H9 (cell line): ENCODE data around the gene GK2. TPM values are rescaled to one million over a fixed set of nuclear protein-coding genes. Genes with fewer than 3 reads are reported as not detected.

Experiments
- DNase-seq: peaks from one replicate; pipeline ENCODE4 v3.0.0-alpha.2; 2017
- H2AFZ ChIP-seq: one replicate; pipeline ENCODE4 v1.6.1; 2013; ENCODE audit warnings: mild to moderate bottlenecking, low read length, control low read depth, moderate library complexity
- H2AK5ac ChIP-seq: 2 replicates; pipeline ENCODE4 v1.6.1; 2013; ENCODE audit warnings: low read length, control low read depth, mixed read lengths; ENCODE audit not compliant: insufficient read length
- H2BK120ac ChIP-seq: one replicate; pipeline ENCODE4 v1.6.1; 2013; ENCODE audit warnings: low read depth, mild to moderate bottlenecking, low read length, control low read depth, inconsistent platforms; ENCODE audit not compliant: poor library complexity, severe bottlenecking
- H2BK12ac ChIP-seq: 2 replicates; pipeline ENCODE4 v1.6.1; 2013; ENCODE audit warnings: low read length, control low read depth, mixed read lengths, low read depth; ENCODE audit not compliant: insufficient read length
- H2BK15ac ChIP-seq: 2 replicates; pipeline ENCODE4 v1.6.1; 2013; ENCODE audit warnings: low read depth, low read length, control low read depth
- H2BK20ac ChIP-seq: one replicate; pipeline ENCODE4 v1.6.1; 2013; ENCODE audit warnings: low read depth, mild to moderate bottlenecking, low read length, control low read depth, inconsistent platforms; ENCODE audit not compliant: poor library complexity, severe bottlenecking
- H2BK5ac ChIP-seq: 2 replicates; pipeline ENCODE4 v1.6.1; 2013; ENCODE audit warnings: low read length, control low read depth, mixed read lengths; ENCODE audit not compliant: insufficient read length
- H3K14ac ChIP-seq: 2 replicates; pipeline ENCODE4 v1.6.1; 2013; ENCODE audit warnings: low read length, control low read depth; ENCODE audit not compliant: insufficient read depth
- H3K18ac ChIP-seq: 2 replicates; pipeline ENCODE4 v1.6.1; 2013; ENCODE audit warnings: low read depth, mild to moderate bottlenecking, mixed read lengths, low read length, control low read depth; ENCODE audit not compliant: insufficient read length
- H3K23ac ChIP-seq: 2 replicates; pipeline ENCODE4 v1.6.1; 2013; ENCODE audit warnings: low read length, control low read depth, mixed read lengths, low read depth; ENCODE audit not compliant: insufficient read length
- H3K23me2 ChIP-seq: 2 replicates; pipeline ENCODE4 v1.6.1; 2013; ENCODE audit warnings: low read depth, mild to moderate bottlenecking, mixed read lengths, low read length, control low read depth; ENCODE audit not compliant: insufficient read length, poor library complexity, severe bottlenecking
- H3K27ac ChIP-seq: 2 replicates; pipeline ENCODE4 v1.5.1; 2013; ENCODE audit warnings: low read length, control low read depth, mixed read lengths, low read depth; ENCODE audit not compliant: insufficient read length
- H3K27me3 ChIP-seq: 2 replicates; pipeline ENCODE4 v1.6.1; 2013; ENCODE audit warnings: low read length, control low read depth, inconsistent platforms; ENCODE audit not compliant: insufficient read depth
- H3K4ac ChIP-seq: 2 replicates; pipeline ENCODE4 v1.6.1; 2013; ENCODE audit warnings: low read depth, mild to moderate bottlenecking, control low read depth, inconsistent platforms, low read length, moderate library complexity
- H3K4me1 ChIP-seq: 2 replicates; pipeline ENCODE4 v1.6.1; 2013; ENCODE audit warnings: low read length, control low read depth, inconsistent platforms; ENCODE audit not compliant: insufficient read depth
- H3K4me2 ChIP-seq: 2 replicates; pipeline ENCODE4 v1.6.1; 2013; ENCODE audit warnings: low read length, control low read depth, mixed read lengths; ENCODE audit not compliant: insufficient read length, insufficient read depth
- H3K56ac ChIP-seq: 2 replicates; pipeline ENCODE4 v1.6.1; 2013; ENCODE audit warnings: low read depth, mild to moderate bottlenecking, mixed read lengths, low read length, control low read depth; ENCODE audit not compliant: insufficient read length
- H3K79me1 ChIP-seq: 2 replicates; pipeline ENCODE4 v1.6.1; 2013; ENCODE audit warnings: low read depth, mild to moderate bottlenecking, moderate library complexity, low read length, control low read depth, inconsistent platforms; ENCODE audit not compliant: insufficient read depth, poor library complexity, severe bottlenecking
- H3K79me2 ChIP-seq: 2 replicates; pipeline ENCODE4 v1.6.1; 2013; ENCODE audit warnings: low read length, control low read depth, inconsistent platforms; ENCODE audit not compliant: insufficient read depth
- H3K9ac ChIP-seq: 2 replicates; pipeline ENCODE4 v1.6.1; 2013; ENCODE audit warnings: low read length, control low read depth, mixed read lengths; ENCODE audit not compliant: insufficient read length; ENCODE audit errors: extremely low read depth
- H3K9me3 ChIP-seq: one replicate; pipeline ENCODE4 v1.6.1; 2013; ENCODE audit warnings: low read depth, low read length, inconsistent platforms; ENCODE audit not compliant: control insufficient read depth
- H3T11ph ChIP-seq: one replicate; pipeline ENCODE4 v1.6.1; 2013; ENCODE audit warnings: mild to moderate bottlenecking, low read length, control low read depth, inconsistent platforms
- H4K20me1 ChIP-seq: one replicate; pipeline ENCODE4 v1.6.1; 2013; ENCODE audit not compliant: control insufficient read depth, insufficient read length, insufficient read depth
- H4K5ac ChIP-seq: 2 replicates; pipeline ENCODE4 v1.6.1; 2013; ENCODE audit warnings: low read depth, mild to moderate bottlenecking, mixed read lengths, low read length, control low read depth; ENCODE audit not compliant: insufficient read length
- H4K8ac ChIP-seq: replicated peaks from 2 replicates; pipeline ENCODE4 v1.6.1; 2013; ENCODE audit warnings: low read length, control low read depth, mixed read lengths, low read depth; ENCODE audit not compliant: insufficient read length
- H4K91ac ChIP-seq: 2 replicates; pipeline ENCODE4 v1.6.1; 2013; ENCODE audit warnings: low read depth, mild to moderate bottlenecking, moderate library complexity, mixed read lengths, low read length, control low read depth; ENCODE audit not compliant: insufficient read length
- H3K27ac Mint-ChIP-seq, 3 experiments: 2 replicates in 2 of 3; 3 replicates in 1 of 3; pipeline ENCODE4 v1.8.0; 2020 to 2021; ENCODE audit warnings: mixed read lengths in 3 of 3, mild to moderate bottlenecking in 1 of 3, moderate library complexity in 1 of 3
- H3K27me3 Mint-ChIP-seq: 2 replicates; pipeline ENCODE4 v1.8.0; 2021; ENCODE audit warnings: low read depth, mild to moderate bottlenecking, moderate library complexity, mixed read lengths
- H3K36me3 Mint-ChIP-seq, 3 experiments: 2 replicates in 2 of 3; 3 replicates in 1 of 3; pipeline ENCODE4 v1.8.0; 2020 to 2021; ENCODE audit warnings: low read depth in 3 of 3, mixed read lengths in 3 of 3; ENCODE audit not compliant: insufficient read depth in 1 of 3
- H3K4me1 Mint-ChIP-seq, 2 experiments: 2 replicates each; pipeline ENCODE4 v1.8.0; 2020; ENCODE audit warnings: mixed read lengths in 2 of 2
- H3K4me3 Mint-ChIP-seq, 2 experiments: 2 replicates in 1 of 2; 3 replicates in 1 of 2; pipeline ENCODE4 v1.8.0; 2020 to 2021; ENCODE audit warnings: mild to moderate bottlenecking in 2 of 2, mixed read lengths in 2 of 2, moderate library complexity in 1 of 2
- H3K9me3 Mint-ChIP-seq, 2 experiments: 2 replicates in 1 of 2; 3 replicates in 1 of 2; pipeline ENCODE4 v1.8.0; 2020; ENCODE audit warnings: mild to moderate bottlenecking in 2 of 2, mixed read lengths in 2 of 2, moderate library complexity in 1 of 2
- CTCF ChIP-seq: fragments of 200-600 bp; sonication (generic); conservative IDR thresholded peaks from 3 replicates; pipeline ENCODE4 v1.8.0; 2021; ENCODE audit warnings: antibody characterized with exemption, mild to moderate bottlenecking
- WGBS: extraction: QIAGEN DNeasy Blood & Tissue Kit; methylation state at CpG from one replicate; pipeline ENCODE4 v1.1.7; 2013; ENCODE audit warnings: missing lambda C conversion rate, low lambda C conversion rate, mixed read lengths; ENCODE audit not compliant: insufficient read length; ENCODE audit errors: extremely low coverage; 5-methylcytosine and 5-hydroxymethylcytosine counted together
- total RNA-seq: library from RNA; stranded (reverse); gene quantifications from 2 replicates; pipeline ENCODE4 v1.2.1, GENCODE V29; 2021

Gene GK2
- total RNA-seq, 1 experiment from 2014 or later, result not detected

- Histone ChIP-seq H3K27ac (no peak overlapping the region), H4K5ac (no peak overlapping the region), H3K23ac (no peak overlapping the region), H3K4ac (no peak overlapping the region), H3K56ac (no peak overlapping the region), H3K9me3 (no peaks in the 10 kb centered on the region), H3K79me1 (no peaks in the 10 kb centered on the region), H3T11ph (no peak overlapping the region), H4K91ac (no peak overlapping the region), H3K14ac (no peak overlapping the region), H4K8ac (no peak overlapping the region), H2BK12ac (no peak overlapping the region), H2BK5ac (no peak overlapping the region), H3K27me3 (no peaks in the 10 kb centered on the region), H2AK5ac (no peak overlapping the region), H3K4me1 (no peaks in the 10 kb centered on the region), H3K9ac (no peak overlapping the region), H3K79me2 (no peaks in the 10 kb centered on the region), H2AFZ (no peak overlapping the region), H4K20me1 (no peaks in the 10 kb centered on the region), H3K18ac (no peak overlapping the region), H2BK120ac (no peak overlapping the region), H3K4me2 (no peak overlapping the region), H2BK20ac (no peak overlapping the region), H2BK15ac (no peak overlapping the region), H3K23me2 (no peaks in the 10 kb centered on the region)
- Mint-ChIP-seq H3K27ac (no peak overlapping the region), H3K9me3 (no peaks in the 10 kb centered on the region), H3K27me3 (no peaks in the 10 kb centered on the region), H3K4me3 (no peak overlapping the region), H3K4me1 (peaks cover 8 to 10% of the 10 kb centered on the region in 2 experiments), H3K36me3 (no peaks in the 10 kb centered on the region)
- no peak for DNase-seq
- no CpG with 5 or more reads among the region's 1 CpG for WGBS
- no peak for TF ChIP-seq CTCF
Measured at GRCh38 chr4:79402332-79402851, 5.6 kb downstream of the GK2 start.
